PC-3 (cell line): ENCODE results near the gene COX7A2L. TPM values are rescaled to one million over a fixed set of nuclear protein-coding genes. Genes with fewer than 3 reads are reported as not detected.

Experiments
- ATAC-seq: fragments of 200-7000 bp; cut with Tn5 transposase; 2 replicates; pipeline ENCODE4 v1.9.1; 2020; ENCODE audit warnings: mild to moderate bottlenecking, moderate library complexity
- BruUV-seq: library from RNA; stranded (reverse); fragments of 400-500 nt; replicated peaks from 2 replicates; lab custom pipeline; 2021; lab: Mats Ljungman, UMichigan
- CTCF ChIA-PET: fragments of 300-600 bp; sonication (Branson Sonifier 250); formaldehyde crosslinking; loops from one replicate; lab custom pipeline; 2022; ENCODE audit warnings: antibody characterized with exemption; lab: Charles Lee
- POLR2A ChIA-PET: fragments of 300-600 bp; sonication (Branson Sonifier 250); formaldehyde crosslinking; loops from one replicate; lab custom pipeline; 2022; ENCODE audit warnings: antibody characterized with exemption; ENCODE audit not compliant: unreplicated experiment; lab: Charles Lee
- DNase-seq: peaks from one replicate; pipeline ENCODE4 v3.0.0-alpha.2; 2015
- H2AFZ ChIP-seq: fragments of 300-600 bp; sonication (generic); 2 replicates; pipeline ENCODE4 v1.6.0; 2016; ENCODE audit warnings: antibody characterized with exemption, low read length
- H3F3A ChIP-seq: fragments of 300-600 bp; sonication (generic); one replicate; pipeline ENCODE4 v1.6.0; 2017; ENCODE audit warnings: antibody characterized with exemption, low read length, control low read depth, mild to moderate bottlenecking; ENCODE audit not compliant: unreplicated experiment
- H3K27ac ChIP-seq: fragments of 300-600 bp; sonication (generic); 2 replicates; pipeline ENCODE4 v1.5.1; 2016; ENCODE audit warnings: mild to moderate bottlenecking, low read length
- H3K27me3 ChIP-seq: fragments of 300-600 bp; sonication (generic); 2 replicates; pipeline ENCODE4 v1.6.1; 2016; ENCODE audit warnings: low read length, mixed read lengths
- H3K36me3 ChIP-seq: fragments of 300-600 bp; sonication (generic); 2 replicates; pipeline ENCODE4 v1.6.1; 2016; ENCODE audit warnings: low read depth, mixed run types, low read length, mixed read lengths
- H3K4me1 ChIP-seq: fragments of 300-600 bp; sonication (generic); 2 replicates; pipeline ENCODE4 v1.5.1; 2016; ENCODE audit warnings: low read length; ENCODE audit not compliant: insufficient read depth
- H3K4me2 ChIP-seq: fragments of 300-600 bp; sonication (generic); 2 replicates; pipeline ENCODE4 v1.6.0; 2016; ENCODE audit warnings: low read length
- H3K4me3 ChIP-seq: fragments of 300-600 bp; sonication (generic); 2 replicates; pipeline ENCODE4 v1.5.1; 2016; ENCODE audit warnings: mild to moderate bottlenecking, low read length, mixed read lengths
- H3K79me2 ChIP-seq: fragments of 300-600 bp; sonication (generic); 2 replicates; pipeline ENCODE4 v1.6.1; 2017; ENCODE audit warnings: low read length, mixed read lengths
- H3K9ac ChIP-seq: fragments of 300-600 bp; sonication (generic); 2 replicates; pipeline ENCODE4 v1.6.0; 2016; ENCODE audit warnings: mild to moderate bottlenecking, low read length
- H3K9me2 ChIP-seq: fragments of 300-600 bp; sonication (generic); replicated peaks from 2 replicates; pipeline ENCODE4 v1.6.1; 2016; ENCODE audit warnings: mixed run types, low read length, mixed read lengths
- H3K9me3 ChIP-seq: fragments of 300-600 bp; sonication (generic); 2 replicates; pipeline ENCODE4 v1.6.1; 2016; ENCODE audit warnings: low read length, mixed read lengths
- H4K20me1 ChIP-seq: fragments of 300-600 bp; sonication (generic); 2 replicates; pipeline ENCODE4 v1.6.1; 2016; ENCODE audit warnings: low read length, mixed read lengths
- EZH2 ChIP-seq: fragments of 300-600 bp; sonication (generic); IDR thresholded peaks from one replicate; pipeline ENCODE4 v1.6.1; 2017; ENCODE audit warnings: antibody characterized with exemption, mild to moderate bottlenecking, low read length; ENCODE audit not compliant: unreplicated experiment
- EZH2phosphoT487 ChIP-seq: fragments of 300-600 bp; sonication (generic); IDR thresholded peaks from 2 replicates; pipeline ENCODE4 v1.6.1; 2018; ENCODE audit warnings: mild to moderate bottlenecking, antibody characterized with exemption, low read length, borderline replicate concordance
- intact Hi-C: fragments of 100-400 bp; cut with micrococcal nuclease; formaldehyde crosslinking; loops from 2 replicates; pipeline ENCODE4 v1.9.0; 2023
- total RNA-seq: library from RNA; depleted of rRNA; stranded (reverse); fragments of >200 nt; gene quantifications from 2 replicates; pipeline ENCODE4 v1.2.3, GENCODE V29; 2014
- TF ChIP-seq, protein P1 (sequence below): fragments of 300-600 bp; sonication (generic); conservative IDR thresholded peaks from 2 replicates; pipeline ENCODE4 v1.5.1; 2017; ENCODE audit warnings: antibody characterized with exemption, low read depth, mild to moderate bottlenecking, low read length

COX7A2L gene
- total RNA-seq, 1 experiment from 2014 or later, result 120 TPM

GRCh38 chr2:42317945-42318344, 43.1 kb downstream of the COX7A2L start:
- Histone ChIP-seq H3K79me2 (no peaks in the 10 kb centered on the region), H3K36me3 (peaks cover 15% of the 10 kb centered on the region; the same call in 1 of the 2 replicates), H3K27me3 (no peaks in the 10 kb centered on the region), H4K20me1 (no peaks in the 10 kb centered on the region), H3K27ac (no peak overlapping the region), H3K9me2 (no peaks in the 10 kb centered on the region), H3K9me3 (no peaks in the 10 kb centered on the region), H3K4me1 (peaks cover 10% of the 10 kb centered on the region), H2AFZ (no peak overlapping the region), H3K4me2 (no peak overlapping the region), H3F3A (no peaks in the 10 kb centered on the region), H3K4me3 (no peak overlapping the region), H3K9ac (no peak overlapping the region)
- intact Hi-C loops, result no loop called here
- POLR2A ChIA-PET, result no interaction called here
- no peak for ATAC-seq
- CTCF ChIA-PET, result no interaction called here
- no TSS peak for BruUV-seq
- no peak for DNase-seq
- TF ChIP-seq, protein P1, sequence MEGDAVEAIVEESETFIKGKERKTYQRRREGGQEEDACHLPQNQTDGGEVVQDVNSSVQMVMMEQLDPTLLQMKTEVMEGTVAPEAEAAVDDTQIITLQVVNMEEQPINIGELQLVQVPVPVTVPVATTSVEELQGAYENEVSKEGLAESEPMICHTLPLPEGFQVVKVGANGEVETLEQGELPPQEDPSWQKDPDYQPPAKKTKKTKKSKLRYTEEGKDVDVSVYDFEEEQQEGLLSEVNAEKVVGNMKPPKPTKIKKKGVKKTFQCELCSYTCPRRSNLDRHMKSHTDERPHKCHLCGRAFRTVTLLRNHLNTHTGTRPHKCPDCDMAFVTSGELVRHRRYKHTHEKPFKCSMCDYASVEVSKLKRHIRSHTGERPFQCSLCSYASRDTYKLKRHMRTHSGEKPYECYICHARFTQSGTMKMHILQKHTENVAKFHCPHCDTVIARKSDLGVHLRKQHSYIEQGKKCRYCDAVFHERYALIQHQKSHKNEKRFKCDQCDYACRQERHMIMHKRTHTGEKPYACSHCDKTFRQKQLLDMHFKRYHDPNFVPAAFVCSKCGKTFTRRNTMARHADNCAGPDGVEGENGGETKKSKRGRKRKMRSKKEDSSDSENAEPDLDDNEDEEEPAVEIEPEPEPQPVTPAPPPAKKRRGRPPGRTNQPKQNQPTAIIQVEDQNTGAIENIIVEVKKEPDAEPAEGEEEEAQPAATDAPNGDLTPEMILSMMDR, result no peak

GRCh38 chr2:42317486-42317885, 43.5 kb downstream of the COX7A2L start:
- ATAC-seq, result no peak
- intact Hi-C loops, result no loop called here
- Histone ChIP-seq H4K20me1 (no peaks in the 10 kb centered on the region), H3K9me2 (no peaks in the 10 kb centered on the region), H3K4me3 (no peak overlapping the region), H3K27ac (no peak overlapping the region), H3K36me3 (peaks cover 15% of the 10 kb centered on the region; the same call in 1 of the 2 replicates), H3K79me2 (no peaks in the 10 kb centered on the region), H3K9me3 (no peaks in the 10 kb centered on the region), H3K4me1 (peaks cover 10% of the 10 kb centered on the region), H3K9ac (no peak overlapping the region), H3K27me3 (no peaks in the 10 kb centered on the region), H3K4me2 (no peak overlapping the region), H2AFZ (no peak overlapping the region), H3F3A (no peaks in the 10 kb centered on the region)
- POLR2A ChIA-PET, result no interaction called here
- TF ChIP-seq EZH2 (no peak), EZH2phosphoT487 (no peak)
- CTCF ChIA-PET, result no interaction called here
- DNase-seq, result no peak
- no TSS peak for BruUV-seq

GRCh38 chr2:42316910-42317309, 44.1 kb downstream of the COX7A2L start:
- ATAC-seq (no peak), DNase-seq (no peak)
- Histone ChIP-seq H3K4me1 (peaks cover 10% of the 10 kb centered on the region), H3K27me3 (no peaks in the 10 kb centered on the region), H3K79me2 (no peaks in the 10 kb centered on the region), H3K9me3 (no peaks in the 10 kb centered on the region), H3F3A (no peaks in the 10 kb centered on the region), H3K36me3 (peaks cover 15% of the 10 kb centered on the region; the same call in 1 of the 2 replicates), H2AFZ (no peak overlapping the region), H3K9me2 (no peaks in the 10 kb centered on the region), H3K4me2 (no peak overlapping the region), H3K4me3 (no peak overlapping the region), H4K20me1 (no peaks in the 10 kb centered on the region), H3K27ac (no peak overlapping the region), H3K9ac (no peak overlapping the region)
- ChIA-PET POLR2A (no interaction called here), CTCF (no interaction called here)
- TF ChIP-seq EZH2phosphoT487 (no peak), EZH2 (no peak)
- TF ChIP-seq, protein P1, result no peak
- intact Hi-C loops, result no loop called here
- no TSS peak for BruUV-seq
